Measurements from ENCODE around the gene VIP. TPM values are rescaled to one million over a fixed set of nuclear protein-coding genes. Genes with fewer than 3 reads are reported as not detected.

The VIP gene
- polyA plus RNA-seq, 1 donor (not counting 4 experiments of a cell fraction or from before 2014, with no cell fraction given) = not detected

GRCh38 chr6:152734630-152735029 is 16.0 kb upstream of the VIP start:
- Histone ChIP-seq H3K27ac (ENCODE audit: control insufficient read depth, insufficient read depth, low read length) (no peak overlapping the region), H3K36me3 (ENCODE audit: control insufficient read depth in 2 of 2, extremely low read depth in 1 of 2, insufficient read depth in 2 of 2, low read length in 2 of 2) (no peaks in the 10 kb centered on the region), H4K20me1 (ENCODE audit: control insufficient read depth, extremely low read depth, insufficient read depth, low read length) (no peaks in the 10 kb centered on the region), H3K27me3 (ENCODE audit: control insufficient read depth, extremely low read depth, insufficient read depth, low read length) (no peaks in the 10 kb centered on the region), H2AFZ (ENCODE audit: control insufficient read depth, low read length) (no peak overlapping the region), H3K9me1 (ENCODE audit: control insufficient read depth, extremely low read depth, insufficient read depth, low read length) (no peaks in the 10 kb centered on the region), H3K9me3 (ENCODE audit: control insufficient read depth, low read depth, low read length) (no peaks in the 10 kb centered on the region), H3K79me2 (ENCODE audit: control insufficient read depth, insufficient read depth, low read length) (no peaks in the 10 kb centered on the region), H3K9ac (ENCODE audit: control insufficient read depth, extremely low read depth, insufficient read depth, low read length) (no peak overlapping the region), H3K4me2 (ENCODE audit: control insufficient read depth, extremely low read depth, insufficient read depth, low read depth, low read length) (no peak overlapping the region), H3K4me1 (ENCODE audit: control insufficient read depth, extremely low read depth, insufficient read depth, low read length) (no peaks in the 10 kb centered on the region), H3K4me3 (ENCODE audit: control insufficient read depth in 2 of 3, extremely low read depth in 1 of 3, insufficient read depth in 2 of 3, low read depth in 1 of 3, low read length in 3 of 3) (no peak overlapping the region)
- FAIRE-seq = no peak
- dilution Hi-C loops (cut with MboI; ENCODE audit: extremely low pct_ligation_motif_present, low sequenced_read_pairs) = no loop called here
- DNase-seq (ENCODE audit: low read depth, low spot score) = no peak
- TF ChIP-seq EZH2 (IDR thresholded peaks at IDR 0.05; ENCODE audit: low read length) (no peak), CTCF (optimal IDR thresholded peaks at IDR 0.05 in 1 of 3, IDR thresholded peaks at IDR 0.05 in 1 of 3, conservative IDR thresholded peaks at IDR 0.05 in 1 of 3; ENCODE audit: extremely low read depth in 1 of 3, insufficient read depth in 2 of 3, low read length in 3 of 3) (no peak)

- no peak overlapping the region for H3K27ac ChIP-seq (ENCODE audit: control insufficient read depth, insufficient read depth, low read length)
- no peaks in the 10 kb centered on the region for H3K36me3 ChIP-seq (ENCODE audit: control insufficient read depth in 2 of 2, extremely low read depth in 1 of 2, insufficient read depth in 2 of 2, low read length in 2 of 2)
- H3K9me3 ChIP-seq (ENCODE audit: control insufficient read depth, low read depth, low read length) = no peaks in the 10 kb centered on the region
- no peak overlapping the region for H3K9ac ChIP-seq (ENCODE audit: control insufficient read depth, extremely low read depth, insufficient read depth, low read length)
- no peaks in the 10 kb centered on the region for H3K27me3 ChIP-seq (ENCODE audit: control insufficient read depth, extremely low read depth, insufficient read depth, low read length)
- dilution Hi-C loops (cut with MboI; ENCODE audit: extremely low pct_ligation_motif_present, low sequenced_read_pairs) = no loop called here
- H3K4me2 ChIP-seq (ENCODE audit: control insufficient read depth, extremely low read depth, insufficient read depth, low read depth, low read length) = no peak overlapping the region
- H3K4me3 ChIP-seq (ENCODE audit: control insufficient read depth in 2 of 3, extremely low read depth in 1 of 3, insufficient read depth in 2 of 3, low read depth in 1 of 3, low read length in 3 of 3) = no peak overlapping the region
- no peak for TF ChIP-seq CTCF (optimal IDR thresholded peaks at IDR 0.05 in 1 of 3, IDR thresholded peaks at IDR 0.05 in 1 of 3, conservative IDR thresholded peaks at IDR 0.05 in 1 of 3; ENCODE audit: extremely low read depth in 1 of 3, insufficient read depth in 2 of 3, low read length in 3 of 3)
- TF ChIP-seq EZH2 (IDR thresholded peaks at IDR 0.05; ENCODE audit: low read length) = no peak
- H2AFZ ChIP-seq (ENCODE audit: control insufficient read depth, low read length) = no peak overlapping the region
- FAIRE-seq = no peak
- H3K79me2 ChIP-seq (ENCODE audit: control insufficient read depth, insufficient read depth, low read length) = no peaks in the 10 kb centered on the region
- no peaks in the 10 kb centered on the region for H4K20me1 ChIP-seq (ENCODE audit: control insufficient read depth, extremely low read depth, insufficient read depth, low read length)
- no peaks in the 10 kb centered on the region for H3K4me1 ChIP-seq (ENCODE audit: control insufficient read depth, extremely low read depth, insufficient read depth, low read length)
- no peak for DNase-seq (ENCODE audit: low read depth, low spot score)
- no peaks in the 10 kb centered on the region for H3K9me1 ChIP-seq (ENCODE audit: control insufficient read depth, extremely low read depth, insufficient read depth, low read length)
Measured at GRCh38 chr6:152736687-152737273, 13.8 kb upstream of the VIP start.
